Mucosa of rectum (tissue), 2 donors: Measurements from ENCODE around the gene MYH14.

ENCODE experiments used
- H3K27ac ChIP-seq, 2 donors: one replicate each; pipeline ENCODE4 v1.7.0; 2013; ENCODE audit warnings: inconsistent platforms in 2 of 2, low read depth in 2 of 2, low read length in 2 of 2
- H3K27me3 ChIP-seq, 2 donors: one replicate each; pipeline ENCODE4 v1.7.0; 2013; ENCODE audit warnings: low read length in 2 of 2; ENCODE audit not compliant: control insufficient read depth in 2 of 2, insufficient read depth in 2 of 2
- H3K36me3 ChIP-seq, 2 donors: one replicate each; pipeline ENCODE4 v1.7.0; 2013; ENCODE audit warnings: low read length in 2 of 2; ENCODE audit not compliant: control insufficient read depth in 2 of 2, insufficient read depth in 2 of 2
- H3K4me1 ChIP-seq, 2 donors: one replicate each; pipeline ENCODE4 v1.7.0; 2013; ENCODE audit warnings: low read length in 2 of 2, mild to moderate bottlenecking in 1 of 2; ENCODE audit not compliant: control insufficient read depth in 2 of 2, insufficient read depth in 2 of 2
- H3K4me3 ChIP-seq, 2 donors: one replicate each; pipeline ENCODE4 v1.7.0; 2013; ENCODE audit warnings: low read length in 2 of 2
- H3K9ac ChIP-seq, 2 donors: one replicate each; pipeline ENCODE4 v1.7.0; 2013; ENCODE audit warnings: low read length in 2 of 2, low read depth in 1 of 2, mild to moderate bottlenecking in 1 of 2
- H3K9me3 ChIP-seq, 2 donors: one replicate each; pipeline ENCODE4 v1.7.0; 2013; ENCODE audit warnings: low read length in 2 of 2; ENCODE audit not compliant: control insufficient read depth in 2 of 2
- donor health status: healthy.
- donor health status: Normal muscosa, but diverticular disease.

The MYH14 gene

DNA sequence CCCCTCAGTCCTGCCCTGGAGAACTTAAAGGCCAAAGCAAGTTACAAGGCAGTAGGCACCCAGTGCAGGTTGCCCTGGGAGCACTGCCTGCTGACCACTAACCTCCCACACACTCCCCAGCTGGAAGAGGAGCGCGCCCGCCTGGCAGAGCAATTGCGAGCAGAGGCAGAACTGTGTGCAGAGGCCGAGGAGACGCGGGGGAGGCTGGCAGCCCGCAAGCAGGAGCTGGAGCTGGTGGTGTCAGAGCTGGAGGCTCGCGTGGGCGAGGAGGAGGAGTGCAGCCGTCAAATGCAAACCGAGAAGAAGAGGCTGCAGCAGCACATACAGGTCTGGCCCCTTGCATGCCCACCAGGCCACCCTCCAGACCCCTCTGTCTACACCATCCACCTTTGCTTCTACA is 64.6 kb downstream of the MYH14 start:
- Histone ChIP-seq H3K36me3 (peaks cover 50 to 53% of the 10 kb centered on the region in 2 donors), H3K4me1 (no peaks in the 10 kb centered on the region), H3K4me3 (no peak overlapping the region), H3K27me3 (peaks cover 0 to 2% of the 10 kb centered on the region in 2 donors), H3K27ac (no peak overlapping the region), H3K9me3 (no peaks in the 10 kb centered on the region), H3K9ac (no peak overlapping the region)

DNA sequence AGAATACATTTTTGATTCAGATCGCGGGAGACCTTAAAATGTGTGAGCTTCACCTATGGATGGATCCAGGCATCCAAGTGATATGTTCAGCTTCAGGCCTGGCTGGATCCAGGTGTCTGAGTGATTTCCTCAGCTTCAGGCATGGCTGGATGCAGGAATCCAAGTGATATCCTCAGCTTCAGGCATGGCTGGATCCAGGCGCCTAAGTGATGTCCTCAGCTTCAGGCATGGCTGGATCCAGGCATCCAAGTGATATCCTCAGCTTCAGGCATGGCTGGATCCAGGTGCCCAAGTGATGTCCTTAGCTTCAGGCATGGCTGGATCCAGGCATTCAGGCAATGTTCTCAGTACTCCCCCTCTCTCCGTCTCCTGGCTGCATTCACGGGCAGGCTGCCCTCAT is 65.1 kb downstream of the MYH14 start:
- Histone ChIP-seq H3K9ac (no peak overlapping the region), H3K36me3 (peaks cover 53% of the 10 kb centered on the region in 2 donors), H3K27ac (no peak overlapping the region), H3K4me1 (no peaks in the 10 kb centered on the region), H3K9me3 (no peaks in the 10 kb centered on the region), H3K4me3 (no peak overlapping the region), H3K27me3 (peaks cover 0 to 2% of the 10 kb centered on the region in 2 donors)

DNA sequence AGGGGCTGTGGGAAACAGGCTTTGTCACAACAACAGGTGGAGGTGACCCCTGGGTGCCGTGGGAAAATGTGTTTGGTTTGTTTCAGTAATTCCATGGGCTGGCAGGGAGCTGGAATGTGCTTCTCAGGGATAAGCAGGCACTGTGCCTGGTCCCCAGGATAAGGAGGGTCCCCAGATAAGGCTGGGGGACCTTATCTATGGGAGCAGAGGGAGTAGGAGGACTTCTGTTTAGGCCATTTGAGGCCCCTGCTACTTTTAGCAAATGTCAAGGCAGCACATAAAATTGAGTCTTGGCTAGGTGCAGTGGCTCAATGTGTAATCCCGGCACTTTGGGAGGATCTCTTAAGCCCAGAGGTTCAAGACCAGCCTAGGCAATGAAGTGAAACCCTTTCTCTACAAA is 66.2 kb downstream of the MYH14 start:
- Histone ChIP-seq H3K4me1 (no peaks in the 10 kb centered on the region), H3K4me3 (no peak overlapping the region), H3K36me3 (peaks cover 52 to 54% of the 10 kb centered on the region in 2 donors), H3K27me3 (peaks cover 0 to 2% of the 10 kb centered on the region in 2 donors), H3K27ac (no peak overlapping the region), H3K9ac (no peak overlapping the region), H3K9me3 (no peaks in the 10 kb centered on the region)

DNA sequence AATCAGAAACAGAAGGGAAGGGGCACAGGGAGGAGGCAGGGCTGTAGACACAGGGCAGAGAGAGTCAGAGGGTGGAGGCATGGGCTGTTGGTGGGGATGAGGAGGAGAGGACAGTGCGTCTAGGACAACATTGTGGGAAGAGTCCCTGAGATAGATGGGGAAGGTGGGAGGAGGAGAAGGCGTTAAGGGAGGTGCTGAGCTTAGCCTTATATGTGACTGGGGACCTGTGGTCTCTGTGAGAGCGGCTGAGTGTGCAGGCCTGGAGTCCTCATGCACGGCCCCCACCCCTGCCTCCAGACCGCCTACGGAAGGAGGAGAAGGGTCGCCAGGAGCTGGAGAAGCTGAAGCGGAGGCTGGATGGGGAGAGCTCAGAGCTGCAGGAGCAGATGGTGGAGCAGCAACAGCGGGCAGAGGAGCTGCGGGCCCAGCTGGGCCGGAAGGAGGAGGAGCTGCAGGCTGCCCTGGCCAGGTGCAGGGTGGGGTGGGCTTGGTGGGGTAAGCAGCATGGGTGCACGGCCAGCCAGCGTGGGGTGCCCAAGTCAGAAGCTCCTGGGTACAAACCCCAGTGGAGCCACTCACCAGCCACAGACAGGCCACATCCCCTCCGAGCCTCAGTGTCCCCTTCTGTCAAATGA is 69.0 kb downstream of the MYH14 start:
- H3K4me1 ChIP-seq, result no peaks in the 10 kb centered on the region
- no peaks in the 10 kb centered on the region for H3K27me3 ChIP-seq
- no peak overlapping the region for H3K9ac ChIP-seq
- H3K9me3 ChIP-seq, result no peaks in the 10 kb centered on the region
- no peak overlapping the region for H3K4me3 ChIP-seq
- no peak overlapping the region for H3K27ac ChIP-seq
- peaks cover 64 to 72% of the 10 kb centered on the region in 2 donors for H3K36me3 ChIP-seq

DNA sequence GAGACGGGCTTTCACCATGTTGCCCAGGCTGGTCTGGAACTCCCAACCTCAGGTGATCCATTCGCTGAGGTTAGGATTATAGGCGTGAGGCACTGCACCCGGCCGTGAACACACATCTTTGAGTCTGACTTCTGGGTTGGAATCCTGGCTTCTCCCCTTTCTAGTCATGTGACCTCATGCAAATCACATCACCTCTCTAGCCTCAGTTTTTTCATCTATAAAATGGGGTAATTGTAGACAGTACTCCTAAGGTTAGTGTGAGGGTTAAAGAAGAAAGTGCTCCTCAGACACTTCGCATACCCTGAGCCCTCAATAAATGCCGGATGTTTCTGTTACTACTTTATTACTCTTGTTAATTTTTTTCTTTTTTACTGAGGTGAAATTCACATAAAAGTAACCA is 70.4 kb downstream of the MYH14 start:
- Histone ChIP-seq H3K9me3 (no peaks in the 10 kb centered on the region), H3K36me3 (peaks cover 56 to 67% of the 10 kb centered on the region in 2 donors), H3K9ac (no peak overlapping the region), H3K4me1 (no peaks in the 10 kb centered on the region), H3K27ac (no peak overlapping the region), H3K27me3 (no peaks in the 10 kb centered on the region), H3K4me3 (no peak overlapping the region)

DNA sequence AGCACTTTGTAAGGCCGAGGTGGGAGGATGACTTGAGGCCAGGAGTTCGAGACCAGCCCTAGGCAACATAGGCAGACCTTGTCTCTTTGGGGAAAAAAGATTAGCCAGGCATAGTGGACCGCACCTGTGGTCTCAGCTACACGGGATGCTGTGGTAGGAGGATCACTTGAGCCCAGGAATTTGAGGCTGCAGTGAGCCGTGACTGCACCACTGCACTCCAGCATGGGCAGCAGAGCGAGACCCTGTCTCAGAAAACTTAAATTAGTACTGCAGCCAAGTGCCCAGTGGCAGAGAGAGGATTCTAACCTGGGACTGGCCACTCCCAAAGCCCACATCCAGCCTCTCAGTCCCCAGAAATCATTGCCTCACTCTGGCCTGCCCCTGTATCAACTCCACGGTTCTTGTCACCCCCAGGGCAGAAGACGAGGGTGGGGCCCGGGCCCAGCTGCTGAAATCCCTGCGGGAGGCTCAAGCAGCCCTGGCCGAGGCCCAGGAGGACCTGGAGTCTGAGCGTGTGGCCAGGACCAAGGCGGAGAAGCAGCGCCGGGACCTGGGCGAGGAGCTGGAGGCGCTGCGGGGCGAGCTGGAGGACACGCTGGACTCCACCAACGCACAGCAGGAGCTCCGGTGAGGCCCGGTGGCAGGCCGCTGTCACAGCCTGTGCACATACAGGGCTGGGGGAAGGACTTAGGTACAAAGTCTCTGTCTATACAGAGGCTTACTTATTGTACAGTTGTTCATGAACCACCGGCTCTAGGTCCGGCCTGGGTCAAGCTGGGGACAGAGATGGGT is 72.4 kb downstream of the MYH14 start:
- Histone ChIP-seq H3K36me3 (peaks cover 61 to 71% of the 10 kb centered on the region in 2 donors), H3K9me3 (no peaks in the 10 kb centered on the region), H3K27me3 (no peaks in the 10 kb centered on the region), H3K4me3 (no peak overlapping the region), H3K4me1 (no peaks in the 10 kb centered on the region), H3K9ac (no peak overlapping the region), H3K27ac (no peak overlapping the region)

DNA sequence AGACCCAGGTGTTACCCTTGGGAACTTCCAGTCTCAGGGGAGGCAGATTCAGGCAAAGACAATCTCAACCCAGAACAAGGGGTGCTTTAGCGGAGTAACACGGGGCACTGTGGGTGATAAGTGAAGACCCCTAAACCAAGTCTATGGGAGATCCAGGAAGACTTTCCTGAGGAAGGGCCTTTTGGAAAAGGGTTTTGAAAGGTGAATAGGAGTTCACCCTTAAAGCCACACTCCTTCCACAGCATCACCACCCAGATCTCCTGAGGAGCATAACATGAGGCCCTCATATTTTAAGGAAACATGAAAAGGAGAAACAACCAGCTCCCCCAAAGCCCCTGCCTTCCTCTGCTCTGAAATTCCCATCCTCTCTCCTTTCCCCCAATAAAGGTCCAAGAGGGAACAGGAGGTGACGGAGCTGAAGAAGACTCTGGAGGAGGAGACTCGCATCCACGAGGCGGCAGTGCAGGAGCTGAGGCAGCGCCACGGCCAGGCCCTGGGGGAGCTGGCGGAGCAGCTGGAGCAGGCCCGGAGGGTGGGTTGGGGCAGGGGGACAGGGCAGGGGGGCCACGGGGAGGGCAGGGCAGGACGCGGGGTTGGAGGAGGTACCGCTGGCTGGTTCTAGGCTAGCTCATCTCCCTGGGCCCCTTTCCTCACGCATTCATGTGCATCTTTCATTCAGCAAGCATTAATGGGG is 73.1 kb downstream of the MYH14 start:
- H3K9ac ChIP-seq, result no peak overlapping the region
- no peaks in the 10 kb centered on the region for H3K9me3 ChIP-seq
- no peaks in the 10 kb centered on the region for H3K4me1 ChIP-seq
- no peak overlapping the region for H3K27ac ChIP-seq
- H3K27me3 ChIP-seq, result no peaks in the 10 kb centered on the region
- H3K4me3 ChIP-seq, result no peak overlapping the region
- peaks cover 65 to 69% of the 10 kb centered on the region in 2 donors for H3K36me3 ChIP-seq

DNA sequence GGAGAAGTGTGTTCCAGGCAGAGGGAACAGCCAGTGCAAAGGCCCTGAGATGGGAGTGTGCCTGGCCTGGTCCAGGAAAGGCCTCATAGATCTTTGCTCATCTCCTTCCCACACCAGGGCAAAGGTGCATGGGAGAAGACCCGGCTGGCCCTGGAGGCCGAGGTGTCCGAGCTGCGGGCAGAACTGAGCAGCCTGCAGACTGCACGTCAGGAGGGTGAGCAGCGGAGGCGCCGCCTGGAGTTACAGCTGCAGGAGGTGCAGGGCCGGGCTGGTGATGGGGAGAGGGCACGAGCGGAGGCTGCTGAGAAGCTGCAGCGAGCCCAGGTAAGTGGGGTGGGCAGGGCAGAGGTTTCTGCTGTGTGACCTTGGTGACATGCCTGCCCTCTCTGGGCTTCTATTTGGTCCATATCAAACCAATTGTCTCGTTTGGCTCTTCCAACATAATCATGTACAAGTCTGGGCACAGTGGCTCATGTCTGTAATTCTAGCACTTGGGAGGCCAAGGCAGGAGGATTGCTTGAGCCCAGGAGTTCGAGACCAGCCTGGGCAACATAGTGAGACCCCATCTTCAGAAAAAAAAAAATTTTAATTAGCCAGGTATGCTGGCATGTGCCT is 74.7 kb downstream of the MYH14 start:
- H3K9ac ChIP-seq, result no peak overlapping the region
- no peaks in the 10 kb centered on the region for H3K9me3 ChIP-seq
- peaks cover 59% of the 10 kb centered on the region in 2 donors for H3K36me3 ChIP-seq
- H3K27ac ChIP-seq, result no peak overlapping the region
- H3K27me3 ChIP-seq, result no peaks in the 10 kb centered on the region
- H3K4me3 ChIP-seq, result no peak overlapping the region
- no peaks in the 10 kb centered on the region for H3K4me1 ChIP-seq

DNA sequence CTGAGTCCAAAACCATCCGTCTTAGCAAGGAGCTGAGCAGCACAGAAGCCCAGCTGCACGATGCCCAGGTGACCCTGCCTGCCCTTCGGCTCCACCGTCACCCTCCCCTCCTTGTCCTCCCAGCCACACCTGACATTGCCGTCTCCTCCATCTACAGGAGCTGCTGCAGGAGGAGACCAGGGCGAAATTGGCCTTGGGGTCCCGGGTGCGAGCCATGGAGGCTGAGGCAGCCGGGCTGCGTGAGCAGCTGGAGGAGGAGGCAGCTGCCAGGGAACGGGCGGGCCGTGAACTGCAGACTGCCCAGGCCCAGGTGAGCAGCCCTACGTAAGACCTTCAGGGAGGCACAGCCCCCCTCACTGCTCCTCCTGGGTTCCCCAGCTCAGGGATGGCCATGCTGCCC is 76.7 kb downstream of the MYH14 start:
- Histone ChIP-seq H3K9me3 (no peaks in the 10 kb centered on the region), H3K27ac (no peak overlapping the region), H3K36me3 (peaks cover 48 to 50% of the 10 kb centered on the region in 2 donors), H3K4me3 (no peak overlapping the region), H3K9ac (no peak overlapping the region), H3K27me3 (no peaks in the 10 kb centered on the region), H3K4me1 (no peaks in the 10 kb centered on the region)

DNA sequence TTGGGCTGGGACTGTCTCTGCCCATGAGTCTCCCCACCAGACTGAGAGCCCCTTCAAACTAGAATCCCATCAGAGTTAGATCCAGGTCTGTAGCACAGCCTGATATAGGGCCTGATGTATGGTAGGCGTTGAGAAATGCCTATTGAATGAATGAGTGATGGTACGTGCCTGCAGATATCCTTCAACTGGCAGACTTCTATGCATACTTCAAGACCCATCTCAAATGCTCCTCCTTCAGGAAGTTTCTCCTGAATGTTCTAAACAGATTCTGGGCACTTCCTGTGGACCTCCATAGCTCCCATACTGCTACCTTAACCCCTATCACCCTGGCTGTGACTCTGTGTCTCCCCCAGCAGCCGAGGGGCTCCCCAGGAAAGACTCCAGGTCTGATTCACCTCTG is 77.6 kb downstream of the MYH14 start:
- H3K9ac ChIP-seq, result no peak overlapping the region
- H3K27ac ChIP-seq, result no peak overlapping the region
- no peaks in the 10 kb centered on the region for H3K27me3 ChIP-seq
- peaks cover 44 to 48% of the 10 kb centered on the region in 2 donors for H3K36me3 ChIP-seq
- no peak overlapping the region for H3K4me3 ChIP-seq
- H3K9me3 ChIP-seq, result no peaks in the 10 kb centered on the region
- no peaks in the 10 kb centered on the region for H3K4me1 ChIP-seq
